Fibroblast of pulmonary artery (primary cell): ENCODE data around the gene PDE4D.

Experiments
- DNase-seq: peaks from one replicate; pipeline ENCODE4 v3.0.0-alpha.2; 2010; ENCODE audit warnings: low read depth
- H3K4me3 ChIP-seq: replicated peaks from 2 replicates; pipeline ENCODE4 v1.5.1; 2011; ENCODE audit warnings: low read depth, mild to moderate bottlenecking, control low read depth, low read length, moderate library complexity
- CTCF ChIP-seq: IDR thresholded peaks from 2 replicates; pipeline ENCODE4 v1.5.1; 2011; ENCODE audit warnings: mild to moderate bottlenecking, control low read depth, low read length, inconsistent platforms; ENCODE audit errors: missing control alignments

Gene PDE4D

GRCh38 chr5:59051951-59052350, 841.6 kb downstream of the PDE4D start:
- no peak for TF ChIP-seq CTCF
- DNase-seq = no peak
- no peak overlapping the region for H3K4me3 ChIP-seq

- no peak overlapping the region for H3K4me3 ChIP-seq
- no peak for TF ChIP-seq CTCF
- DNase-seq = no peak
These were observed 844.4 kb downstream of the PDE4D start for GRCh38 chr5:59049095-59049494.

- H3K4me3 ChIP-seq = no peak overlapping the region
- TF ChIP-seq CTCF = no peak
- DNase-seq = peak; percentile 63
These were observed 851.1 kb downstream of the PDE4D start for GRCh38 chr5:59042201-59043055.

- DNase-seq = no peak
- TF ChIP-seq CTCF = no peak
- H3K4me3 ChIP-seq = no peak overlapping the region
These were observed 852.2 kb downstream of the PDE4D start for GRCh38 chr5:59041355-59041754.

GRCh38 chr5:59040804-59041201, 852.7 kb downstream of the PDE4D start:
- TF ChIP-seq CTCF = no peak
- no peak for DNase-seq
- H3K4me3 ChIP-seq = no peak overlapping the region

GRCh38 chr5:59040024-59040803, 853.3 kb downstream of the PDE4D start:
- peak overlapping the region; percentile 61 for H3K4me3 ChIP-seq
- TF ChIP-seq CTCF = no peak
- DNase-seq = peak; percentile 74
